ENCODE data around the gene CDK16. TPM values are rescaled to one million over a fixed set of nuclear protein-coding genes. Genes with fewer than 3 reads are reported as not detected.

CDK16 gene
- total and polyA plus RNA-seq, 2 donors (not counting 3 experiments of a cell fraction or from before 2014, with no cell fraction given) = 99.9 to 149 TPM

DNA sequence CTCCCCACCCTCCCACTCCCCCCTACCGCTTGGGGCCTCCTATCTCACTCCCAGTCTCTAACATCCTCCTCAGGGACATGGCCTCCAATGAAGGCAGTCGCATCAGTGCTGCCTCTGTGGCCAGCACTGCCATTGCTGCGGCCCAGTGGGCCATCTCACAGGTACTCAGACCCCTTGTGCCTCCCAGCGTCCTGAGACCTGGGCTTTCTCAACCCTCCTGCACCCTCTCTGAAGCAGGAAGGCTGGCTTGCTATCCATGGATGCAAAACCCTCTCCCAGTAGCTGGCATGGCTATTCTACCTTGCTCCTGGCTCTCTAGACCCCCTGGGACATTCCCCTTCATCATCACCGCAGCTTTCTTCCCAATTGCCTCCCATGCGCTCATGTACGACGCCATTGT lies 38.1 kb upstream of the CDK16 start:
- FAIRE-seq (no peak), DNase-seq (ENCODE audit: low read depth, low spot score) (no peak)
- ChIA-PET POLR2A (no interaction called here), CTCF (no interaction called here)
- intact Hi-C loops (cut with micrococcal nuclease) (no loop called here), dilution Hi-C loops (cut with MboI; ENCODE audit: extremely low pct_ligation_motif_present, low sequenced_read_pairs) (no loop called here)
- H4K20me1 ChIP-seq (replicated peaks; ENCODE audit: control insufficient read depth, extremely low read depth, insufficient read depth, low read length) = no peaks in the 10 kb centered on the region
- H3K4me1 ChIP-seq (ENCODE audit: control insufficient read depth, extremely low read depth, insufficient read depth, low read length) = no peaks in the 10 kb centered on the region
- no peak overlapping the region for H3K27ac ChIP-seq (ENCODE audit: insufficient read depth, low read depth, low read length)
- H3K9me1 ChIP-seq (replicated peaks; ENCODE audit: control insufficient read depth, extremely low read depth, insufficient read depth, low read length) = no peaks in the 10 kb centered on the region
- H3K9me3 ChIP-seq (replicated peaks; ENCODE audit: control insufficient read depth, insufficient read depth, low read length) = no peaks in the 10 kb centered on the region
- no TSS peak for BruUV-seq (replicated peaks)
- no peaks in the 10 kb centered on the region for H3K79me2 ChIP-seq (ENCODE audit: control insufficient read depth, insufficient read depth, low read length)
- TF ChIP-seq GATA2 (IDR thresholded peaks at IDR 0.05; ENCODE audit: insufficient read depth, insufficient read length, low read depth, low read length) (no peak), POLR2A (IDR thresholded peaks at IDR 0.05; ENCODE audit: low read depth, low read length) (no peak), EZH2 (IDR thresholded peaks at IDR 0.05; ENCODE audit: borderline replicate concordance, low read depth, low read length, severe bottlenecking) (no peak), POLR2AphosphoS5 (IDR thresholded peaks at IDR 0.05; ENCODE audit: insufficient read depth, low read depth, low read length) (no peak), FOS (IDR thresholded peaks at IDR 0.05; ENCODE audit: borderline replicate concordance, insufficient read depth, low read length) (no peak), JUN (IDR thresholded peaks at IDR 0.05; ENCODE audit: borderline replicate concordance, insufficient read depth, insufficient read length, low read depth) (no peak), MYC (IDR thresholded peaks at IDR 0.05; ENCODE audit: low read depth, low read length) (no peak)
- TF ChIP-seq, protein P1, sequence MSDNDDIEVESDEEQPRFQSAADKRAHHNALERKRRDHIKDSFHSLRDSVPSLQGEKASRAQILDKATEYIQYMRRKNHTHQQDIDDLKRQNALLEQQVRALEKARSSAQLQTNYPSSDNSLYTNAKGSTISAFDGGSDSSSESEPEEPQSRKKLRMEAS (IDR thresholded peaks at IDR 0.05; ENCODE audit: insufficient read depth, insufficient read length) = no peak
- TF ChIP-seq, protein P2, sequence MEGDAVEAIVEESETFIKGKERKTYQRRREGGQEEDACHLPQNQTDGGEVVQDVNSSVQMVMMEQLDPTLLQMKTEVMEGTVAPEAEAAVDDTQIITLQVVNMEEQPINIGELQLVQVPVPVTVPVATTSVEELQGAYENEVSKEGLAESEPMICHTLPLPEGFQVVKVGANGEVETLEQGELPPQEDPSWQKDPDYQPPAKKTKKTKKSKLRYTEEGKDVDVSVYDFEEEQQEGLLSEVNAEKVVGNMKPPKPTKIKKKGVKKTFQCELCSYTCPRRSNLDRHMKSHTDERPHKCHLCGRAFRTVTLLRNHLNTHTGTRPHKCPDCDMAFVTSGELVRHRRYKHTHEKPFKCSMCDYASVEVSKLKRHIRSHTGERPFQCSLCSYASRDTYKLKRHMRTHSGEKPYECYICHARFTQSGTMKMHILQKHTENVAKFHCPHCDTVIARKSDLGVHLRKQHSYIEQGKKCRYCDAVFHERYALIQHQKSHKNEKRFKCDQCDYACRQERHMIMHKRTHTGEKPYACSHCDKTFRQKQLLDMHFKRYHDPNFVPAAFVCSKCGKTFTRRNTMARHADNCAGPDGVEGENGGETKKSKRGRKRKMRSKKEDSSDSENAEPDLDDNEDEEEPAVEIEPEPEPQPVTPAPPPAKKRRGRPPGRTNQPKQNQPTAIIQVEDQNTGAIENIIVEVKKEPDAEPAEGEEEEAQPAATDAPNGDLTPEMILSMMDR (IDR thresholded peaks at IDR 0.05; ENCODE audit: extremely low read depth in 1 of 2, insufficient read depth in 1 of 2, low read depth in 1 of 2, low read length in 2 of 2) = no peak
- H2AFZ ChIP-seq (ENCODE audit: low read depth, low read length) = no peak overlapping the region
- H3K27me3 ChIP-seq (ENCODE audit: control insufficient read depth in 2 of 2, insufficient read depth in 2 of 2, low read length in 2 of 2) = no peaks in the 10 kb centered on the region
- H3K4me2 ChIP-seq (ENCODE audit: insufficient read depth, low read length) = no peak overlapping the region
- no peak overlapping the region for H3K4me3 ChIP-seq (replicated peaks in 1 of 3; ENCODE audit: insufficient read depth in 1 of 3, low read depth in 1 of 3, low read length in 3 of 3)
- no peak overlapping the region for H3K9ac ChIP-seq (replicated peaks; ENCODE audit: extremely low read depth, insufficient read depth, low read length)
- peaks cover 0 to 41% of the 10 kb centered on the region in 2 experiments for H3K36me3 ChIP-seq (ENCODE audit: control insufficient read depth in 2 of 2, extremely low read depth in 1 of 2, insufficient read depth in 2 of 2, low read length in 2 of 2)

All from endothelial cell of umbilical vein (primary cell).